Measurements from ENCODE around the gene CMIP.

CMIP gene

GRCh38 chr16:81482329-81483063, 37.9 kb downstream of the CMIP start:
- no peak for DNase-seq

GRCh38 chr16:81483064-81483969, 38.7 kb downstream of the CMIP start:
- DNase-seq: no peak

DNA sequence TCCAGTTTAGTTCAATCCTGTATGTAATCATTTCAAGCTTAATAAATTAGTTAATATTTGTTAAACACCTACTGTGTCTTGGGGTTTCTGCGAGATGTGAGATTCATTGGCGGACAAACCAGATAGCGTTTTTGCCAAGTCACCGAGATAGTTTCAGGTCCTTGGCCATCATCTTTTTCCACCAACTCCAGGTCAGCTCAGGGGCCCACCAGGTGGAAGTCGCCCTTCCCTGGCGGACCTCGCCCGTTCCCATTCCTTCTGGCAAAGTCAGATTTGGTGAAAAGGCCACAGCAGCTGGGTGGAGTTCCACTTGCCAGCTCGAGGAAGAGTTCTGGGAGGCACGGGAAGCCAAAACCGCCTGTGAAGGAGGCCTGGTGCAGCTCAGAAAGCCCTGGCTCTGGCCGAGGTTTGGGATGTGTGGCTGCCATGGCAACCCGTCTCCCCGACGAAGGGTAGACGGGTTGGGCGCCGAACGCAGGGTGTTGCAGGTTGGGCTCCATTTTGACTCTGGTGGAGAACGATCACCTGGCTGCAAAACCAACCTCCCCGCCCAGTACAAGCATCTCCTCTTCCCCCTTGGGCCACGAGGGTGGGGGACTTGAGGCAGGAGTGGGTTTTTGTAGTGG, 39.5 kb downstream of the CMIP start:
- no peak for DNase-seq

GRCh38 chr16:81484908-81485624, 40.5 kb downstream of the CMIP start:
- no peak for DNase-seq

- no peak for DNase-seq
Measured at GRCh38 chr16:81485824-81486539, 41.4 kb downstream of the CMIP start.

DNA sequence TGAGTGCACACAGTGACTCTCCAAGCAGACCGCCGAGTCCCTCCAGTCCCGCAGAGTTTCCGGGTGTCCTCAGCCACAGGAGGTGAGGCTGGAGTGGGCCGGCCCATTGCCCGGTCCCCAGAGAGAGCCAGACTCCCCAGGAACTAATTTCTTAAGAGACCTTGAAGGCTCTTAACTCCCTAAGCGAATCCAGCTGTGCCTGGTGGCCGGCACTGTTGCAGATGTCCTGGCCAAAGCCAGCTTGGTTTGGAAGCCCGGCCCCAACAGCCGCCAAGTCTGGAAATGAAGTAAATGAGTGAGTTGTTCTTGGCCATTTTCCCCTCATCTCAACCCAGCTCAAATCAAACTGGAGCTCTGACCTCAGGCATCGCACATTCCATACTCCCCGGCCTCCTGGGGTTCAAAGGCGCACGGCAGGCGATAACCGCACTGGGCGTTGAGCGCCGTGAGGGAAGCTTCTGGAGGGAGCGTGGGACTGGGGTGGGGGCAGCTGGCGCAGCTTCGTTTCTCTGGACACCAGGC, 42.0 kb downstream of the CMIP start:
- DNase-seq: no peak

DNA sequence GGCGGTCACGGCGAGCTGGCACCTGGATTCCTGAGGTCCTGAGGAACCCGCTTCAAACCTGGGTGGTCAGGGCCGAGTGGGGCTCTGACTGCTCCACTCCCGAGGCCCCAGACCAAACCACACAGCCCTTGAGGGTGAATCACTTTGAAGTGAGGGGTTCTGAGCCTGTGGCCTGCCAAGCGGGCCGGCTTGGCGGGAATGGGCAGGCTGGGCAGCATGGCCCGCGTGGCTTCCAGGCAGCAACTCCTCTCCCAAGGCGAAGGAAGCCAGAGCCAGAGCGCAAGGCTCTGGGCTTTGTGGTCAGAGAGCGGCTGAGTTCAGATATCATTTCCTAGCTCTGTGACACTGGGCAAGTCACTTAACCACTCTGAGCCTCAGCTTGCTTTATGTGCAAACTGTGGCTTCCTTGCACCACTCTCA, 42.7 kb downstream of the CMIP start:
- DNase-seq: no peak

- DNase-seq: no peak
Measured at GRCh38 chr16:81488687-81489411, 44.2 kb downstream of the CMIP start.

DNA sequence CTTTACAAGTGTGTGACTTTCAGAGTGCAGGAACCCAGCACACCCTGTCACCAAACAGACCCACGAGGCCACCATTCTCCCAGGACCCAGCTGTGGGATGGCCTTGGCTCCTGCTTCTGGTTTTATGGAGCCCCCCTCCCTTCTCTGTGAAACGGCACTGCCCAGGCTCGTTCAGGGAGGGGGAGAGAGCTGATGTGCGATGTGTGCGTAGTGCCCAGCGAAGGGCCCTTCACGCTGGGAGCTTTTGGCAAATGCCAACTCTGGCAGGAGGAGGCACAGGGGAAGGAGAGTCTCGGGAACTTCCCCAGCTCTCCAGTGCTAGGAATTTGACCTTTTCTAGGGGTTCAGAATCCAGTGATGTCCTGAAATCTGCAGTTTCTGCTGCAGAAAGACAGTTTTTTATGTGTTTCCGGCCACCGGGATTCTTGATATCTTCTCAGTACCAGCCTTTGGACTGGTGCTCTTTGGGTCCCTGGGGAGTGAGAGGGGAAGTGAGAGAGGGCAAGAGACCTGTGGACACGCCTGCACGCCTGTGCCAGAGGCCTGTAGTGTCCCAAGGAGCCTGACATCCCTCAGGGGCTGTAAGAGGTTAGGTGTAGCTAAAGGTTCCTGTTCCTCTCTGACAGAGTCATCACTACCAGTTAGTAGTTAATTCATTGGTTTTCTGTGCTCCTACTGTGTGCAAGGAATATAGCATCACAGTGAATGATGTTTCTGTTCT, 45.1 kb downstream of the CMIP start:
- no peak for DNase-seq

- no peak for DNase-seq
Measured at GRCh38 chr16:81491541-81492188, 47.1 kb downstream of the CMIP start.

- no peak for DNase-seq
Measured at GRCh38 chr16:81492311-81492761, 47.7 kb downstream of the CMIP start.

- DNase-seq: no peak
Measured at GRCh38 chr16:81492965-81493754, 48.6 kb downstream of the CMIP start.

- DNase-seq: no peak
Measured at GRCh38 chr16:81493755-81494433, 49.3 kb downstream of the CMIP start.

- DNase-seq: no peak
Measured at GRCh38 chr16:81494434-81494806, 49.8 kb downstream of the CMIP start.

- DNase-seq: no peak
Measured at GRCh38 chr16:81494888-81495287, 50.3 kb downstream of the CMIP start.

DNA sequence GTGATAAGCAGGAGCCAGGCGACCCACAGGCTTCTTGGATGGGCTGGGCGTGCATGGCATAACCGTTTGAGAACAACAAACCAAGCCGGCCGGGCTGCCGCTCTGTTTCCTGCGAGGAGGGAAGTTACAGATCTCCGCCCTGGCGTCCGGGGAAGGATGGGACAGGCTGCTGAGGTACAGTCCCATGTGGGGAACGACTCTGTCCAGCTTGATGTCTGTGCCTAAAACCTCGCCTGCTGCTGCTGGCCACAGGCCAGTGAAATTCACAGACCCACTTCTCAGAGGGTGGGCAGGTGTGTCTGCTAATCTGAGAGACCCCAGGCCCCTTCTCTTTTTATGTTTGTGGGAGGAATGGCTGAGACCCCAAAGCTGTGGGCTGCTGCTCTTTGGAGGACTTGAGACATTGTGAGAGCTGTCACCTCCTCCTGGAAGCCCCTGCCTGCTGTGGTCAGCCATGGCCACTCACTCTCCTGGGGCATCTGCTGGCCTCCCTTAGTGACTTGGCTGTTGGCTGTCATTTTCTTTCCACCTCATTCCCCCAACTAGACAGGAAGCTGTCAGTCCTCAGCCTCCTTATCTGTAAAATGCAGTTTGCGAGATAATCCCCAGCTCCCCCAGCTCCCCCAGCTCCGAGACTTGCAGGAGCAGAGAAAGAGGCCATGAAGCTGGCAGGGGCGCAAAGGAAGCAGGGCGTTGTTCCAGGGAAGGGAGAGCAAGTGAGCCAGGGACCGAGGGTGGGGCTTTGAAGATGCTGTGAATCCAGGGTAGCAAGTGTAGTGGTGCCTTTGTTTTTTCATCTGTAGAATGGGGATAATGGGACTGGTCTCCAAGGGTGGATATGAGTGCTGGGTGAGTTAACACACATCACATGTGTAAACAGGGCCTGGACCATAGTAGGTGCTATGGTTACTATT, 51.0 kb downstream of the CMIP start:
- DNase-seq: no peak

DNA sequence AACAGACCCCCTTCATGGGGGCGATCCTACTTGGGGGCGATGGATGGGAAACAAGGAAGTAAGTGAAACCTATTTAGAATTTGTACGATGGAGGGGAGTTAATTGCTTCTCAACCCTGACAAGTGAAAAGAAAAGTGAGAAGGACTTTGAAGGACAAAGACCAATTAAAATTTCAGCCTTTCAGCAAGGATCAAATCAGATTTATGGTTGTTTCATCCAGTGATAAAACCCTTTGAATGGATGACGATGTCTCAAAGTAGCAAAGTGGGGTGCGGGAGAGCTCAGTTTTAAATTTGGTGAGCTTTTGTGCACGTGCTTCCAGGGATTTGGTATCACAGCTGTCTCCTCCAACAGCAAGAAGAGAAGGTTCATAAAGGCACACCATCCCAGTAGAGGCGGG, 51.7 kb downstream of the CMIP start:
- no peak for DNase-seq
